ENCODE results near the gene GPR89B. TPM values are rescaled to one million over a fixed set of nuclear protein-coding genes. Genes with fewer than 3 reads are reported as not detected.

GPR89B gene
- total RNA-seq, 1 experiment from 2014 or later: 15.9 TPM

DNA sequence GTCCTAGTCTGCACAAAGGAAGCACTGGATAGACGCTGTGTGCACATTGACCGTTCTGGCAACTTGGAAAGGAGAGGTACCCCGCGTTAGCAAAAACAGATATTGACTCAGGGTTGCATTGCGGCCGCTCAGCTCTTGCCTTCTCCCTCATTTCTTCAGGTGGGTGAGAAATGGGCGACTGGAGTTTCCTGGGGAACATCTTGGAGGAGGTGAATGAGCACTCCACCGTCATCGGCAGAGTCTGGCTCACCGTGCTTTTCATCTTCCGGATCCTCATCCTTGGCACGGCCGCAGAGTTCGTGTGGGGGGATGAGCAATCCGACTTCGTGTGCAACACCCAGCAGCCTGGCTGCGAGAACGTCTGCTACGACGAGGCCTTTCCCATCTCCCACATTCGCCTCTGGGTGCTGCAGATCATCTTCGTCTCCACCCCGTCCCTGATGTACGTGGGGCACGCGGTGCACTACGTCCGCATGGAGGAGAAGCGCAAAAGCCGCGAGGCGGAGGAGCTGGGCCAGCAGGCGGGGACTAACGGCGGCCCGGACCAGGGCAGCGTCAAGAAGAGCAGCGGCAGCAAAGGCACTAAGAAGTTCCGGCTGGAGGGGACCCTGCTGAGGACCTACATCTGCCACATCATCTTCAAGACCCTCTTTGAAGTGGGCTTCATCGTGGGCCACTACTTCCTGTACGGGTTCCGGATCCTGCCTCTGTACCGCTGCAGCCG, 20.3 kb upstream of the GPR89B start:
- no peaks in the 10 kb centered on the region for H3K9me3 ChIP-seq (ENCODE audit: insufficient read depth, low read depth)
- H3K36me3 ChIP-seq (ENCODE audit: low read depth): no peaks in the 10 kb centered on the region
- DNase-seq: no peak
- H3K4me3 ChIP-seq: no peak overlapping the region
- no peaks in the 10 kb centered on the region for H3K9me2 ChIP-seq (ENCODE audit: insufficient read depth)
- ChIA-PET POLR2A (ENCODE audit: unreplicated experiment) (no interaction called here), CTCF (no interaction called here)
- no peak overlapping the region for H2AFZ ChIP-seq
- no peaks in the 10 kb centered on the region for H3K27me3 ChIP-seq (ENCODE audit: insufficient read depth, low read depth)
- BruUV-seq (replicated peaks): no TSS peak
- no peaks in the 10 kb centered on the region for H3K79me2 ChIP-seq (ENCODE audit: low read depth)
- H3K27ac ChIP-seq: no peak overlapping the region
- H3K4me1 ChIP-seq (replicated peaks; ENCODE audit: insufficient read depth): no peaks in the 10 kb centered on the region
- H4K20me1 ChIP-seq (ENCODE audit: insufficient read depth): no peaks in the 10 kb centered on the region
- no peaks in the 10 kb centered on the region for H3F3A ChIP-seq (ENCODE audit: insufficient read depth, low read depth)
- intact Hi-C loops (cut with micrococcal nuclease; ENCODE audit: unreplicated experiment): no loop called here
- H3K4me2 ChIP-seq: no peak overlapping the region
- TF ChIP-seq EZH2 (IDR thresholded peaks at IDR 0.05; ENCODE audit: low read depth): no peak
- TF ChIP-seq, protein P1, sequence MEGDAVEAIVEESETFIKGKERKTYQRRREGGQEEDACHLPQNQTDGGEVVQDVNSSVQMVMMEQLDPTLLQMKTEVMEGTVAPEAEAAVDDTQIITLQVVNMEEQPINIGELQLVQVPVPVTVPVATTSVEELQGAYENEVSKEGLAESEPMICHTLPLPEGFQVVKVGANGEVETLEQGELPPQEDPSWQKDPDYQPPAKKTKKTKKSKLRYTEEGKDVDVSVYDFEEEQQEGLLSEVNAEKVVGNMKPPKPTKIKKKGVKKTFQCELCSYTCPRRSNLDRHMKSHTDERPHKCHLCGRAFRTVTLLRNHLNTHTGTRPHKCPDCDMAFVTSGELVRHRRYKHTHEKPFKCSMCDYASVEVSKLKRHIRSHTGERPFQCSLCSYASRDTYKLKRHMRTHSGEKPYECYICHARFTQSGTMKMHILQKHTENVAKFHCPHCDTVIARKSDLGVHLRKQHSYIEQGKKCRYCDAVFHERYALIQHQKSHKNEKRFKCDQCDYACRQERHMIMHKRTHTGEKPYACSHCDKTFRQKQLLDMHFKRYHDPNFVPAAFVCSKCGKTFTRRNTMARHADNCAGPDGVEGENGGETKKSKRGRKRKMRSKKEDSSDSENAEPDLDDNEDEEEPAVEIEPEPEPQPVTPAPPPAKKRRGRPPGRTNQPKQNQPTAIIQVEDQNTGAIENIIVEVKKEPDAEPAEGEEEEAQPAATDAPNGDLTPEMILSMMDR (conservative IDR thresholded peaks at IDR 0.05): no peak

DNA sequence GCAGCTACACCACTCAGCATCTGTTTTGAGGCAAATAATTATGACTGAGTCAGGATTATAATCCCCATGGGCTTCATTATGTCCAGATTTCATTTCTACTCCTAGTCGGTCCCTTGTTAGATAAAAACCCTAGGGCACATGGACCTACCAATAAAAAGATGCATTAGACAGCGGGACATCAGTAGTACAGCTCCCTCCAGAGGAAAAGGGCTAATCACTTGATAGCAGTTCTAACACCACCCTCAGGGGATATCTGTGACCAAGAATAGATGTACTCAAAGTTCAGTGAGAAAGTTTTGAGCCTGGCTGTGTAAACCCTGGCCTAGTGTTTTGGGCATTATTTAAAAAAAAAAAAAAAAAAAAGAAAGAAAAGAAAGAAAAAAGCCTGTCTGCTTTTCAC, 15.7 kb upstream of the GPR89B start:
- Histone ChIP-seq H3K9me2 (ENCODE audit: insufficient read depth) (no peaks in the 10 kb centered on the region), H2AFZ (no peak overlapping the region), H3K36me3 (ENCODE audit: low read depth) (no peaks in the 10 kb centered on the region), H4K20me1 (ENCODE audit: insufficient read depth) (no peaks in the 10 kb centered on the region), H3K27ac (no peak overlapping the region), H3K9me3 (ENCODE audit: insufficient read depth, low read depth) (no peaks in the 10 kb centered on the region), H3K4me1 (replicated peaks; ENCODE audit: insufficient read depth) (no peaks in the 10 kb centered on the region), H3K4me3 (no peak overlapping the region), H3K79me2 (ENCODE audit: low read depth) (no peaks in the 10 kb centered on the region), H3F3A (ENCODE audit: insufficient read depth, low read depth) (no peaks in the 10 kb centered on the region), H3K27me3 (ENCODE audit: insufficient read depth, low read depth) (no peaks in the 10 kb centered on the region), H3K4me2 (no peak overlapping the region)
- intact Hi-C loops (cut with micrococcal nuclease; ENCODE audit: unreplicated experiment): no loop called here
- DNase-seq: no peak
- no peak for TF ChIP-seq EZH2 (IDR thresholded peaks at IDR 0.05; ENCODE audit: low read depth)
- TF ChIP-seq, protein P1 (conservative IDR thresholded peaks at IDR 0.05): no peak
- no TSS peak for BruUV-seq (replicated peaks)
- ChIA-PET POLR2A (ENCODE audit: unreplicated experiment) (no interaction called here), CTCF (no interaction called here)

DNA sequence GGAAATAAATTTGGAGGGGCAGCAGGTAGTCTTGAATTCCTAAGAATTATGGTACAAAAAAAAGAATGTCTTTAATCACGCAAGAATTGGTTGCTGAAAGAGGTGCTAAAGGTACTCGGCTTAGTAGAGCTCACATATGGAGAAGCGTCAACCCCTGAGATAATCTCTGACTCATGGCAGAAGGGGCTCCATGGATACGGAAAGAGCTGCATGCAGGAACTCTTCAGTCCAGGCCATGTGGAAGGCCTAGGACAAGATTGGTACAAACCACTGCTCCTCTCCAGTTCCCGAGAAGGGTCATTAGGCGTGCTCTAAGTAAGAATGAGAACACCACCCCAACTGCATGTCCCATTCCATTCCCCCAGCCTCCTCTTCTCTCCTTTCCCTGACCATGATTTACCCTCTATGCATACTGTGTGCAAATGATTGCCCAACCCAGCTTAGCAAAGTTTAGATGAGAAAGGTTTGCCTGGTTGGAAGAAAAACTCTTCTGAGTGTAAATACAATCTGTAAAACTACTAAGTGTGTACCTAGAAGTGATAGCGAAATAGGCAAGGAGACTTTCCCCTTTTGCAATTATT, 14.8 kb upstream of the GPR89B start:
- Histone ChIP-seq H2AFZ (no peak overlapping the region), H3K27me3 (ENCODE audit: insufficient read depth, low read depth) (no peaks in the 10 kb centered on the region), H3K79me2 (ENCODE audit: low read depth) (no peaks in the 10 kb centered on the region), H3K27ac (no peak overlapping the region), H3F3A (ENCODE audit: insufficient read depth, low read depth) (no peaks in the 10 kb centered on the region), H3K9me2 (ENCODE audit: insufficient read depth) (no peaks in the 10 kb centered on the region), H3K4me2 (no peak overlapping the region), H3K4me3 (no peak overlapping the region), H3K36me3 (ENCODE audit: low read depth) (no peaks in the 10 kb centered on the region), H3K9me3 (ENCODE audit: insufficient read depth, low read depth) (no peaks in the 10 kb centered on the region), H4K20me1 (ENCODE audit: insufficient read depth) (no peaks in the 10 kb centered on the region), H3K4me1 (replicated peaks; ENCODE audit: insufficient read depth) (no peaks in the 10 kb centered on the region)
- DNase-seq: no peak
- CTCF ChIA-PET: no interaction called here
- intact Hi-C loops (cut with micrococcal nuclease; ENCODE audit: unreplicated experiment): no loop called here
- no TSS peak for BruUV-seq (replicated peaks)
- no peak for TF ChIP-seq EZH2 (IDR thresholded peaks at IDR 0.05; ENCODE audit: low read depth)
- TF ChIP-seq, protein P1 (conservative IDR thresholded peaks at IDR 0.05): no peak
- POLR2A ChIA-PET (ENCODE audit: unreplicated experiment): no interaction called here

All from PC-9 (cell line).